Trophoblast cell (in vitro differentiated cells and primary cell): ENCODE data around the gene ADORA1.

Experiments used
- DNase-seq, 2 donors: peaks; one replicate each; pipeline ENCODE4 v3.0.0-alpha.2; 2016
- H2AFZ ChIP-seq: 2 replicates; pipeline ENCODE4 v1.6.1; 2013; ENCODE audit warnings: low read length, moderate library complexity, mild to moderate bottlenecking; ENCODE audit not compliant: insufficient read depth, poor library complexity
- H2AK5ac ChIP-seq: 2 replicates; pipeline ENCODE4 v1.6.1; 2013; ENCODE audit warnings: mild to moderate bottlenecking, low read length
- H2BK120ac ChIP-seq: 2 replicates; pipeline ENCODE4 v1.6.1; 2013; ENCODE audit warnings: low read length, mild to moderate bottlenecking, moderate library complexity; ENCODE audit not compliant: insufficient read depth, poor library complexity
- H2BK12ac ChIP-seq: 2 replicates; pipeline ENCODE4 v1.6.1; 2013; ENCODE audit warnings: mild to moderate bottlenecking, low read length, moderate library complexity
- H2BK5ac ChIP-seq: 2 replicates; pipeline ENCODE4 v1.6.1; 2013; ENCODE audit warnings: low read length, low read depth, moderate library complexity, mild to moderate bottlenecking; ENCODE audit not compliant: poor library complexity
- H3K14ac ChIP-seq: 2 replicates; pipeline ENCODE4 v1.6.1; 2013; ENCODE audit warnings: mild to moderate bottlenecking, low read length
- H3K18ac ChIP-seq: 2 replicates; pipeline ENCODE4 v1.6.1; 2013; ENCODE audit warnings: mild to moderate bottlenecking, low read length
- H3K23ac ChIP-seq: 2 replicates; pipeline ENCODE4 v1.6.1; 2013; ENCODE audit warnings: low read length
- H3K27ac ChIP-seq: 2 replicates; pipeline ENCODE4 v1.5.1; 2013; ENCODE audit warnings: low read depth, mild to moderate bottlenecking, inconsistent platforms, low read length, moderate library complexity
- H3K27me3 ChIP-seq: 2 replicates; pipeline ENCODE4 v1.6.1; 2013; ENCODE audit warnings: inconsistent platforms, mild to moderate bottlenecking, low read length, moderate library complexity; ENCODE audit not compliant: insufficient read depth
- H3K36me3 ChIP-seq, 2 experiments: 1 replicate in 1 of 2; 2 replicates in 1 of 2; pipeline ENCODE4 v1.6.1; 2013; ENCODE audit warnings: low read length in 2 of 2, mild to moderate bottlenecking in 2 of 2, moderate library complexity in 1 of 2; ENCODE audit not compliant: insufficient read depth in 2 of 2, control insufficient read depth in 1 of 2
- H3K4ac ChIP-seq: 2 replicates; pipeline ENCODE4 v1.6.1; 2013; ENCODE audit warnings: low read depth, mild to moderate bottlenecking, low read length, moderate library complexity
- H3K4me1 ChIP-seq, 2 experiments: 1 replicate in 1 of 2; 2 replicates in 1 of 2; pipeline ENCODE4 v1.6.1; 2013; ENCODE audit warnings: low read length in 2 of 2, mild to moderate bottlenecking in 2 of 2, moderate library complexity in 1 of 2; ENCODE audit not compliant: insufficient read depth in 2 of 2, control insufficient read depth in 1 of 2
- H3K4me2 ChIP-seq: 2 replicates; pipeline ENCODE4 v1.6.1; 2013; ENCODE audit warnings: inconsistent platforms, mild to moderate bottlenecking, low read length, moderate library complexity
- H3K4me3 ChIP-seq: 2 replicates; pipeline ENCODE4 v1.5.1; 2013; ENCODE audit warnings: mild to moderate bottlenecking, low read depth, low read length, inconsistent platforms
- H3K79me1 ChIP-seq: one replicate; pipeline ENCODE4 v1.6.1; 2013; ENCODE audit warnings: low read length
- H3K79me2 ChIP-seq: 2 replicates; pipeline ENCODE4 v1.6.1; 2013; ENCODE audit warnings: low read length, mild to moderate bottlenecking; ENCODE audit not compliant: control insufficient read depth, insufficient read depth, poor library complexity
- H3K9ac ChIP-seq: 2 replicates; pipeline ENCODE4 v1.6.1; 2013; ENCODE audit warnings: mild to moderate bottlenecking, low read length
- H3K9me3 ChIP-seq: 2 replicates; pipeline ENCODE4 v1.6.1; 2013; ENCODE audit warnings: low read depth, mild to moderate bottlenecking, control low read depth, inconsistent platforms, low read length; ENCODE audit not compliant: insufficient read depth
- H4K12ac ChIP-seq: 2 replicates; pipeline ENCODE4 v1.6.1; 2013; ENCODE audit warnings: low read depth, mild to moderate bottlenecking, low read length, moderate library complexity
- H4K8ac ChIP-seq: 2 replicates; pipeline ENCODE4 v1.6.1; 2013; ENCODE audit warnings: low read depth, mild to moderate bottlenecking, low read length, moderate library complexity
- H4K91ac ChIP-seq: one replicate; pipeline ENCODE4 v1.6.1; 2013; ENCODE audit warnings: low read depth, mild to moderate bottlenecking, low read length, moderate library complexity
- WGBS: extraction: QIAGEN DNeasy Blood & Tissue Kit; methylation state at CpG from one replicate; pipeline ENCODE4 v1.1.7; 2013; ENCODE audit warnings: missing lambda C conversion rate; ENCODE audit not compliant: insufficient read length, insufficient coverage; ENCODE audit errors: extremely low coverage; 5-methylcytosine and 5-hydroxymethylcytosine counted together

Gene ADORA1

DNA sequence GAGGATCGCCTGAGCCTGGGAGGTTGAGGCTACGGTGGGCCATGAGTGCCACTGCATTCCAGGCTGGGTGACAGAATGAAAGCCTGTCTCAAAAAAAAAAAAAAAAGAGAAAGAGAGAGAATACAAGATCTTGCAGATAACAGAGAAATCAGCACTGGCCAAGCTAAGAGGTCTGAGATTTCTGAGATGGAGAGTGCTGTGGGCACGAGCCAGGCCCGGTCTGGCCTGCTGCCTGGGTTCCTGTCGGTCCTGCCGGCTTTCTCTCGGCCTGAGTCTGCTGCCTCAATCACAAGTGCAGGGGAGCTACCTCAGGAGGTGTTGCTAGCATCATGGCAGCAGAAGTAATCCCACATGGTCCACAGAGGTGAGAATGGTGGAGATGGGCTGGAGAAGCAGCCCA lies 19.0 kb downstream of the ADORA1 start:
- no peak overlapping the region for H2BK5ac ChIP-seq
- no peaks in the 10 kb centered on the region for H3K79me1 ChIP-seq
- H3K9ac ChIP-seq = no peak overlapping the region
- H3K27ac ChIP-seq = no peak overlapping the region
- no peak overlapping the region for H3K4me2 ChIP-seq
- H3K23ac ChIP-seq = no peak overlapping the region
- H3K4me3 ChIP-seq = no peak overlapping the region
- no peak overlapping the region for H2AFZ ChIP-seq
- H4K91ac ChIP-seq = no peak overlapping the region
- H3K36me3 ChIP-seq = no peaks in the 10 kb centered on the region
- H2BK12ac ChIP-seq = no peak overlapping the region
- WGBS = no CpG with 5 or more reads among the region's 7 CpGs
- peaks cover 9% of the 10 kb centered on the region in 2 experiments for H3K4me1 ChIP-seq
- H2AK5ac ChIP-seq = no peak overlapping the region
- H3K14ac ChIP-seq = no peak overlapping the region
- no peaks in the 10 kb centered on the region for H3K27me3 ChIP-seq
- no peak overlapping the region for H2BK120ac ChIP-seq
- H4K12ac ChIP-seq = no peak overlapping the region
- H3K4ac ChIP-seq = no peak overlapping the region
- no peak overlapping the region for H3K18ac ChIP-seq
- H4K8ac ChIP-seq = no peak overlapping the region
- H3K9me3 ChIP-seq = peaks cover 2% of the 10 kb centered on the region
- no peaks in the 10 kb centered on the region for H3K79me2 ChIP-seq
- DNase-seq = no peak

DNA sequence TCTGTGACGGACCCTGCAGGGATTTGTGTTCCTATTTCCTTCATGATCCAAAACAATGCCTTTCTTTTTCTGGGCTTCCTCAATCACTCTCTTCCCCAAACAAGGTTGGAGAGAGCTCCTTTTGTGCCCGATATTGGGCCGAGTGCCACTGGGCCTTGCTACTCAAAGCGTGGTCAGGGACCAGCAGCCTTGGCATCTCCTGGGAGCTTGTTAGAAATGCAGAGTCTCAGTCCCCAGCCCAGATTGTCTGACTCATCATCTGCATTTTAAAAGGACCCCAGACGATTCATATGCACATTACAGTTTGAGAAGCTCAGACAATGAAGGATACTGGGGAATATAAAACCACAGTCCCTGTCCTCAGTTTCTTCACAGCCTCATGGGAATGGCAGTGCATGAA lies 19.9 kb downstream of the ADORA1 start:
- no peak overlapping the region for H3K4me2 ChIP-seq
- H3K4me1 ChIP-seq = peaks cover 16% of the 10 kb centered on the region in 2 experiments
- no peak overlapping the region for H4K12ac ChIP-seq
- no peak overlapping the region for H3K27ac ChIP-seq
- no peak overlapping the region for H3K9ac ChIP-seq
- H3K79me2 ChIP-seq = no peaks in the 10 kb centered on the region
- no peaks in the 10 kb centered on the region for H3K27me3 ChIP-seq
- no peak overlapping the region for H3K23ac ChIP-seq
- no peak for DNase-seq
- no CpG with 5 or more reads among the region's 5 CpGs for WGBS
- no peak overlapping the region for H4K8ac ChIP-seq
- H2BK120ac ChIP-seq = no peak overlapping the region
- no peak overlapping the region for H3K4ac ChIP-seq
- H2AFZ ChIP-seq = no peak overlapping the region
- no peak overlapping the region for H3K18ac ChIP-seq
- no peak overlapping the region for H3K4me3 ChIP-seq
- no peak overlapping the region for H2AK5ac ChIP-seq
- peaks cover 3% of the 10 kb centered on the region for H3K79me1 ChIP-seq
- no peaks in the 10 kb centered on the region for H3K36me3 ChIP-seq
- peaks cover 2% of the 10 kb centered on the region for H3K9me3 ChIP-seq
- H3K14ac ChIP-seq = no peak overlapping the region
- no peak overlapping the region for H2BK12ac ChIP-seq
- no peak overlapping the region for H2BK5ac ChIP-seq
- H4K91ac ChIP-seq = no peak overlapping the region

DNA sequence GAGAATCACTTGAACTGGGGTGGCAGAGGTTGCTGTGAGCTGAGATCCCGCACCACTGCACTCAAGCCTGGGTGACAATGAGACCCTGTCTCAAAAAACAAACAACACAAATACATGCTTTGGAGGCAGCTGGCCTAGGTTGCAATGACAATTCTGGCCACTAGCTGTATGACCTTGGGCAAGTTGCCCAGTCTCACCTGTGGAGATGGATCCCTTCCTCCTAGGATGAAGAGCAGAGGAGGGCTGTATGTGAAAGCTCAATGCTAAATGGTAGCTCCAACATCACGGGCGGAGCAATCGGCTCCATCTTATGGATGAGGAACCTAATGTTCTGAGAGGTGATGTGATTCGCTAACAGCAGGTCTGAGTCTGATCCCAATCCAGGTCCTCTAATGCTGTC lies 20.6 kb downstream of the ADORA1 start:
- Histone ChIP-seq H3K23ac (no peak overlapping the region), H2BK120ac (no peak overlapping the region), H4K8ac (no peak overlapping the region), H2AFZ (no peak overlapping the region), H3K9me3 (no peaks in the 10 kb centered on the region), H4K12ac (no peak overlapping the region), H2AK5ac (no peak overlapping the region), H4K91ac (no peak overlapping the region), H2BK5ac (no peak overlapping the region), H3K36me3 (no peaks in the 10 kb centered on the region), H3K9ac (no peak overlapping the region), H2BK12ac (no peak overlapping the region), H3K4ac (no peak overlapping the region), H3K4me3 (no peak overlapping the region), H3K4me2 (no peak overlapping the region), H3K4me1 (peaks cover 23% of the 10 kb centered on the region in 2 experiments), H3K79me2 (no peaks in the 10 kb centered on the region), H3K27me3 (no peaks in the 10 kb centered on the region), H3K18ac (no peak overlapping the region), H3K14ac (no peak overlapping the region), H3K27ac (no peak overlapping the region), H3K79me1 (peaks cover 5% of the 10 kb centered on the region)
- DNase-seq = peak in 1 of 2 donors; percentile 21
- no CpG with 5 or more reads among the region's 5 CpGs for WGBS

DNA sequence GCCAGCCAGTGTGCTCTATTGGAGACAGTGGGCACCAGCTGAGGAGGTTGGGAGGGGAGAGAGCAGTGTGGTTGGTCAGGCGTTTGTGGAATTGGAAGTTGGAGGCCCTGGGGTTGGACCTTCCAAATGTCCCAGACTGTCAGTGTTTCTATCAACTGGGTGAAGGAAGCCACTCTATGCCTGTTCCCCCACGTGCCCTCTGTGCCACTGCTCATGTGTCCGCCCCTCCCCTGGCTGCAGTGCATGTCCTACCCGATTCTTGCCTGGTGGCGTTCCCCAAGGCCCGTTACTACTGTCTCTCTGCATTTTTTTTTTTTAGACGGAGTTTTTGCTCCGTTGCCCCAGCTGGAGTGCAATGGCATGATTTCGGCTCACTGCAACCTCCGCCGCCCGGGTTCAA lies 21.1 kb downstream of the ADORA1 start:
- H2AK5ac ChIP-seq = no peak overlapping the region
- no CpG with 5 or more reads among the region's 12 CpGs for WGBS
- no peak overlapping the region for H3K4ac ChIP-seq

More for the DNA sequence above, 21.1 kb downstream of the ADORA1 start:
- no peak overlapping the region for H4K91ac ChIP-seq
- no peak overlapping the region for H3K18ac ChIP-seq
- no peaks in the 10 kb centered on the region for H3K9me3 ChIP-seq
- H3K79me2 ChIP-seq = no peaks in the 10 kb centered on the region
- no peak overlapping the region for H3K4me2 ChIP-seq
- peaks cover 7% of the 10 kb centered on the region for H3K79me1 ChIP-seq
- H4K8ac ChIP-seq = no peak overlapping the region
- H4K12ac ChIP-seq = no peak overlapping the region
- H3K4me1 ChIP-seq = peaks cover 28% of the 10 kb centered on the region in 2 experiments
- no peak overlapping the region for H3K4me3 ChIP-seq
- H3K9ac ChIP-seq = no peak overlapping the region
- no peak overlapping the region for H2BK120ac ChIP-seq
- no peak overlapping the region for H2BK5ac ChIP-seq
- no peaks in the 10 kb centered on the region for H3K27me3 ChIP-seq
- no peak overlapping the region for H3K27ac ChIP-seq
- no peak for DNase-seq
- no peak overlapping the region for H2AFZ ChIP-seq
- no peak overlapping the region for H2BK12ac ChIP-seq
- H3K36me3 ChIP-seq = no peaks in the 10 kb centered on the region
- no peak overlapping the region for H3K14ac ChIP-seq
- no peak overlapping the region for H3K23ac ChIP-seq
